Measurements from ENCODE around the gene PTPN1. TPM values are rescaled to one million over a fixed set of nuclear protein-coding genes. Genes with fewer than 3 reads are reported as not detected.

The PTPN1 gene
- total RNA-seq, 2 experiments from 2014 or later: 82.3 to 82.8 TPM

- Mint-ChIP-seq H3K27ac (no peak overlapping the region), H3K36me3 (ENCODE audit: low read depth) (peaks cover 37% of the 10 kb centered on the region), H3K9me3 (no peaks in the 10 kb centered on the region), H3K27me3 (no peaks in the 10 kb centered on the region), H3K4me1 (ENCODE audit: low read depth) (peaks cover 45% of the 10 kb centered on the region), H3K4me3 (no peak overlapping the region)
- H3K27me3 ChIP-seq (ENCODE audit: control insufficient read depth in 1 of 2, insufficient read depth in 2 of 2, low read length in 2 of 2): no peaks in the 10 kb centered on the region
- ChIA-PET POLR2A (interaction anchor here (1.8 kb wide), 1 partner anchor 42 kb away, joined by 5 read pairs; the partner anchor contains the start of gene PTPN1), CTCF (no interaction called here)
- TF ChIP-seq, protein P1, sequence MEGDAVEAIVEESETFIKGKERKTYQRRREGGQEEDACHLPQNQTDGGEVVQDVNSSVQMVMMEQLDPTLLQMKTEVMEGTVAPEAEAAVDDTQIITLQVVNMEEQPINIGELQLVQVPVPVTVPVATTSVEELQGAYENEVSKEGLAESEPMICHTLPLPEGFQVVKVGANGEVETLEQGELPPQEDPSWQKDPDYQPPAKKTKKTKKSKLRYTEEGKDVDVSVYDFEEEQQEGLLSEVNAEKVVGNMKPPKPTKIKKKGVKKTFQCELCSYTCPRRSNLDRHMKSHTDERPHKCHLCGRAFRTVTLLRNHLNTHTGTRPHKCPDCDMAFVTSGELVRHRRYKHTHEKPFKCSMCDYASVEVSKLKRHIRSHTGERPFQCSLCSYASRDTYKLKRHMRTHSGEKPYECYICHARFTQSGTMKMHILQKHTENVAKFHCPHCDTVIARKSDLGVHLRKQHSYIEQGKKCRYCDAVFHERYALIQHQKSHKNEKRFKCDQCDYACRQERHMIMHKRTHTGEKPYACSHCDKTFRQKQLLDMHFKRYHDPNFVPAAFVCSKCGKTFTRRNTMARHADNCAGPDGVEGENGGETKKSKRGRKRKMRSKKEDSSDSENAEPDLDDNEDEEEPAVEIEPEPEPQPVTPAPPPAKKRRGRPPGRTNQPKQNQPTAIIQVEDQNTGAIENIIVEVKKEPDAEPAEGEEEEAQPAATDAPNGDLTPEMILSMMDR (IDR thresholded peaks at IDR 0.05): no peak
- no peak for DNase-seq
- peaks cover 31% of the 10 kb centered on the region for H3K4me1 ChIP-seq (ENCODE audit: insufficient read depth, low read length)
- no peak overlapping the region for H3K27ac ChIP-seq (ENCODE audit: low read depth in 1 of 2, low read length in 2 of 2)
- H3K9me3 ChIP-seq (ENCODE audit: control insufficient read depth in 1 of 2, insufficient read depth in 1 of 2, low read length in 2 of 2): no peaks in the 10 kb centered on the region
- intact Hi-C loops (cut with DNase I, micrococcal nuclease): loop anchor here in 1 of 2 experiments (5.0 kb wide), 1 partner anchor 41 kb away; the partner anchor contains the start of gene PTPN1
- ATAC-seq (ENCODE audit: poor library complexity): no peak
- H3K4me3 ChIP-seq (ENCODE audit: low read length): no peak overlapping the region
- H3K36me3 ChIP-seq (ENCODE audit: insufficient read depth, low read length): peaks cover 15% of the 10 kb centered on the region
Observed at GRCh38 chr20:50552979-50553378, 42.8 kb downstream of the PTPN1 start.

GRCh38 chr20:50554694-50555579 lies 44.8 kb downstream of the PTPN1 start:
- H3K4me3 Mint-ChIP-seq: no peak overlapping the region
- H3K27ac ChIP-seq (ENCODE audit: low read depth in 1 of 2, low read length in 2 of 2): no peak overlapping the region
- POLR2A ChIA-PET: interaction anchor here (0.6 to 0.7 kb wide), 2 partner anchors 29 to 71 kb away, joined by 3 read pairs; no protein-coding TSS in a partner anchor

DNA sequence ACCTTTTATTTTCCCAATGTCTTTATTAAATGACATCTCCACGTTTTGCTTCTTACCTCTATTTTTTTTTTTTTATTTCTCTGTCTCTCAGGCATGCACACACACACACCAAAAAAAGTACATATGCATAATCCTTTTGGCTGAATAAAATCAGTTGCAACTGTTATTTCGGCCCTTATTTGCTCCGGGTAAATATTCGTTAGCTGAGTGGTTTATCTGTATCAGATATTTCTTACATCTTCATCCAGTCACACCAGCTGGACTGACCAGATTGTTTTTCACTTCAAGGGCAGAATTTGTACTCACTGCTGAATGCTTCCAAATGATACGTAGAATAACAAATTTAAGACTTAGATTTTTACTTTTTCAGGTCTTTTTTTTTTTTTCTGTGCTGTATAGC lies 45.5 kb downstream of the PTPN1 start:
- POLR2A ChIA-PET: no interaction called here
- intact Hi-C loops (cut with DNase I, micrococcal nuclease): no loop called here
- Histone ChIP-seq H3K4me1 (ENCODE audit: insufficient read depth, low read length) (peaks cover 26% of the 10 kb centered on the region), H3K27me3 (ENCODE audit: control insufficient read depth in 1 of 2, insufficient read depth in 2 of 2, low read length in 2 of 2) (no peaks in the 10 kb centered on the region), H3K4me3 (ENCODE audit: low read length) (no peak overlapping the region), H3K9me3 (ENCODE audit: control insufficient read depth in 1 of 2, insufficient read depth in 1 of 2, low read length in 2 of 2) (no peaks in the 10 kb centered on the region), H3K27ac (ENCODE audit: low read depth in 1 of 2, low read length in 2 of 2) (no peak overlapping the region), H3K36me3 (ENCODE audit: insufficient read depth, low read length) (peaks cover 8% of the 10 kb centered on the region)
- H3K4me1 Mint-ChIP-seq (ENCODE audit: low read depth): peaks cover 44% of the 10 kb centered on the region
- no peaks in the 10 kb centered on the region for H3K9me3 Mint-ChIP-seq
- H3K27me3 Mint-ChIP-seq: no peaks in the 10 kb centered on the region
- CTCF ChIA-PET: no interaction called here
- no peak overlapping the region for H3K27ac Mint-ChIP-seq
- no peak overlapping the region for H3K4me3 Mint-ChIP-seq
- ATAC-seq (ENCODE audit: poor library complexity): no peak
- TF ChIP-seq, protein P1 (IDR thresholded peaks at IDR 0.05): no peak
- DNase-seq: no peak
- H3K36me3 Mint-ChIP-seq (ENCODE audit: low read depth): peaks cover 31% of the 10 kb centered on the region

More at GRCh38 chr20:50554694-50555579, 44.8 kb downstream of the PTPN1 start:
- TF ChIP-seq, protein P1 (IDR thresholded peaks at IDR 0.05): no peak
- Mint-ChIP-seq H3K9me3 (no peaks in the 10 kb centered on the region), H3K4me1 (ENCODE audit: low read depth) (peaks cover 49% of the 10 kb centered on the region), H3K36me3 (ENCODE audit: low read depth) (peaks cover 34% of the 10 kb centered on the region), H3K27ac (no peak overlapping the region), H3K27me3 (no peaks in the 10 kb centered on the region)
- CTCF ChIA-PET: no interaction called here
- DNase-seq: no peak
- H3K4me1 ChIP-seq (ENCODE audit: insufficient read depth, low read length): peaks cover 23% of the 10 kb centered on the region
- H3K4me3 ChIP-seq (ENCODE audit: low read length): no peak overlapping the region
- peaks cover 11% of the 10 kb centered on the region for H3K36me3 ChIP-seq (ENCODE audit: insufficient read depth, low read length)
- no peaks in the 10 kb centered on the region for H3K27me3 ChIP-seq (ENCODE audit: control insufficient read depth in 1 of 2, insufficient read depth in 2 of 2, low read length in 2 of 2)
- ATAC-seq (ENCODE audit: poor library complexity): no peak
- H3K9me3 ChIP-seq (ENCODE audit: control insufficient read depth in 1 of 2, insufficient read depth in 1 of 2, low read length in 2 of 2): no peaks in the 10 kb centered on the region
- intact Hi-C loops (cut with DNase I, micrococcal nuclease): loop anchor here in 1 of 2 experiments (5.0 kb wide), 1 partner anchor 43 kb away; the partner anchor contains the start of gene PTPN1

Measured in CD4-positive, alpha-beta T cell (primary cell).